ENCODE data around the gene LRRC3C. TPM values are rescaled to one million over a fixed set of nuclear protein-coding genes. Genes with fewer than 3 reads are reported as not detected.
"Not testable (repeated sequence)": the region's sequence is repeated elsewhere in the genome, so short reads cannot be mapped to it uniquely, and the experiment has no call there.

Gene LRRC3C
- total RNA-seq, 1 donor from 2014 or later, result not detected

- intact Hi-C loops (cut with DNase I), result no loop called here
- no peak overlapping the region for H3K27ac ChIP-seq
- H3K4me1 ChIP-seq, result no peaks in the 10 kb centered on the region
- no peaks in the 10 kb centered on the region for H3K36me3 ChIP-seq
- no peak for DNase-seq (ENCODE audit: extremely low spot score in 2 of 2)
- H3K4me3 ChIP-seq, result no peak overlapping the region
- no peak for TF ChIP-seq POLR2A (IDR thresholded peaks at IDR 0.05)
- TF ChIP-seq, protein P1, sequence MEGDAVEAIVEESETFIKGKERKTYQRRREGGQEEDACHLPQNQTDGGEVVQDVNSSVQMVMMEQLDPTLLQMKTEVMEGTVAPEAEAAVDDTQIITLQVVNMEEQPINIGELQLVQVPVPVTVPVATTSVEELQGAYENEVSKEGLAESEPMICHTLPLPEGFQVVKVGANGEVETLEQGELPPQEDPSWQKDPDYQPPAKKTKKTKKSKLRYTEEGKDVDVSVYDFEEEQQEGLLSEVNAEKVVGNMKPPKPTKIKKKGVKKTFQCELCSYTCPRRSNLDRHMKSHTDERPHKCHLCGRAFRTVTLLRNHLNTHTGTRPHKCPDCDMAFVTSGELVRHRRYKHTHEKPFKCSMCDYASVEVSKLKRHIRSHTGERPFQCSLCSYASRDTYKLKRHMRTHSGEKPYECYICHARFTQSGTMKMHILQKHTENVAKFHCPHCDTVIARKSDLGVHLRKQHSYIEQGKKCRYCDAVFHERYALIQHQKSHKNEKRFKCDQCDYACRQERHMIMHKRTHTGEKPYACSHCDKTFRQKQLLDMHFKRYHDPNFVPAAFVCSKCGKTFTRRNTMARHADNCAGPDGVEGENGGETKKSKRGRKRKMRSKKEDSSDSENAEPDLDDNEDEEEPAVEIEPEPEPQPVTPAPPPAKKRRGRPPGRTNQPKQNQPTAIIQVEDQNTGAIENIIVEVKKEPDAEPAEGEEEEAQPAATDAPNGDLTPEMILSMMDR (IDR thresholded peaks at IDR 0.05), result no peak
- no peak for TF ChIP-seq POLR2AphosphoS5 (IDR thresholded peaks at IDR 0.05; ENCODE audit: insufficient read depth in 1 of 2, low read depth in 1 of 2)
- no peaks in the 10 kb centered on the region for H3K27me3 ChIP-seq
- H3K9me3 ChIP-seq, result no peaks in the 10 kb centered on the region
Observed at GRCh38 chr17:39898088-39898487, 29.4 kb upstream of the LRRC3C start.

DNA sequence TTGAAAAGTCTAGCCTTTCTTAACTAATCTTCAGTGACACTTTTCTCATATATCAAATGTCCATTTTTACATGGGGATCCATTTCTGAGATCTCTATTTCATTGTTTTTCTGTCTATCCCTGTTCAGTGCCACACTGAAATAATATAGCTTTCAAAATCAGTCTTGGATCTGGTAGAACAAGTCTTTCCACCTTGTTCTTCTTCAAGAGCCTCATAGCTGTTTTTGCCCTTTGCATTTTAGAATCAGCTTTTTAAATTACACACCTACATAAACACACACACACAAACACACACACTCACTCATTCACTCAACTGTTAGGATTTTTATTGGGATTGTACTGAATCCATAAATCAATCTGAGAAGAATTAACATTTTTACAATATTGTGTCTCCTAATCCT, 28.3 kb upstream of the LRRC3C start:
- Histone ChIP-seq H3K4me1 (no peaks in the 10 kb centered on the region), H3K27ac (no peak overlapping the region), H3K9me3 (no peaks in the 10 kb centered on the region), H3K27me3 (no peaks in the 10 kb centered on the region), H3K36me3 (no peaks in the 10 kb centered on the region), H3K4me3 (no peak overlapping the region)
- intact Hi-C loops (cut with DNase I), result no loop called here
- TF ChIP-seq POLR2A (IDR thresholded peaks at IDR 0.05), result no peak
- TF ChIP-seq, protein P1 (IDR thresholded peaks at IDR 0.05), result no peak
- TF ChIP-seq POLR2AphosphoS5 (IDR thresholded peaks at IDR 0.05; ENCODE audit: insufficient read depth in 1 of 2, low read depth in 1 of 2), result no peak
- DNase-seq (ENCODE audit: extremely low spot score in 2 of 2), result no peak

GRCh38 chr17:39902027-39902426, 25.5 kb upstream of the LRRC3C start:
- DNase-seq (ENCODE audit: extremely low spot score in 2 of 2); H3K27me3 ChIP-seq; H3K4me3 ChIP-seq; H3K36me3 ChIP-seq; H3K27ac ChIP-seq; H3K4me1 ChIP-seq; H3K9me3 ChIP-seq; intact Hi-C loops (cut with DNase I): not testable (repeated sequence)

DNA sequence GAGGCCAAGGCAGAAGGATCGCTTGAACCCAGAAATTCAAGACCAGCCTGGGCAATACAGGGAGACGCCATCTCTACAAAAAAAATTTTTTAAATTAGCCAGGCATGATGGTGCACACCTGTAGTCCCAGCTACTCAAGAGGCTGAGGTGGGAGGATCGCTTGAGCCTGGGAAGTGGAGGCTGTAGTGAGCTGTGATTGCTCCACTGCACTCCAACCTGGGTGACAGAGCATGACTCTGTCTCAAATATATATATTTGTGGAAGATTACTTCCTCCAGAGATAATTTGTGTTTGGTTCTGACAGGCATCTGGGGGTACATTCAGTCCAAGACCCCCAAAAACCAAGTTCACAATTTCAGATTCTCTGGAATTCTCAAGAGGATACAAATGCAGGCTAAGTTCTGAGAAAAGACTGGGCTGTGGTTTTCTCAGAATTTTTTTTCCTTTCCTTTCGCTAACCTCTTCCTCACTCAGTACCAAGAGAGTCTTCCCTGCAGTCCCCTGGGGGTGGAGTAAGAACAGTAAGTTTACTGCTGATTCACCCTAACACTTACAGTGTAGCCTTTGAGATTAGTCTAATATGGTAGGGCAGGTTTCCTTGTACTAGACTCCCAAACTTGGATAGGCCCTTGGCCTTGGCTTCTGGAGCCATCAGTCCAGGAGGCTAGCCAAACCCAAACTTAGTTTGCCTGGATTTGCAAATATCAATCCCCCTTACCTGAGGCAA, 24.2 kb upstream of the LRRC3C start:
- intact Hi-C loops (cut with DNase I), result no loop called here

DNA sequence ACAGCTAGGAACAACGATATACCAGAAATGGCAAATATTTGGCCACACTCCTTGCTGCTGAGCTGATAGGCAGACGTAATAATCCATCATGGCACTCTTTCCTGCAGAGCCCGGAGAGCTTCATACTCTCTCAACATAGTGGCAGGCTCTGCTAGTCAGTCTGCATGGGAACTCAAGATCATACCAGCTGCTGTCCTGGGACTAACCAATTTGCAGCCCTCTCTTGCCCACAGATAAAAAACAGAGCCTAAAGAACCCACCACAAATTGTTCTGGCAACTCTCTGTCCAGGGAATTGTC, 22.6 kb upstream of the LRRC3C start:
- intact Hi-C loops (cut with DNase I), result no loop called here
- H3K36me3 ChIP-seq, result peaks cover 0 to 7% of the 10 kb centered on the region in 2 donors
- no peak overlapping the region for H3K27ac ChIP-seq
- no peak for DNase-seq (ENCODE audit: extremely low spot score in 2 of 2)
- no peak overlapping the region for H3K4me3 ChIP-seq
- no peaks in the 10 kb centered on the region for H3K27me3 ChIP-seq
- TF ChIP-seq, protein P1 (IDR thresholded peaks at IDR 0.05), result no peak
- TF ChIP-seq POLR2A (IDR thresholded peaks at IDR 0.05), result no peak
- TF ChIP-seq POLR2AphosphoS5 (IDR thresholded peaks at IDR 0.05; ENCODE audit: insufficient read depth in 1 of 2, low read depth in 1 of 2), result no peak
- H3K4me1 ChIP-seq, result no peaks in the 10 kb centered on the region
- H3K9me3 ChIP-seq, result no peaks in the 10 kb centered on the region

More for the DNA sequence above, 24.2 kb upstream of the LRRC3C start:
- Histone ChIP-seq H3K4me3 (no peak overlapping the region), H3K36me3 (no peaks in the 10 kb centered on the region), H3K27ac (no peak overlapping the region), H3K9me3 (no peaks in the 10 kb centered on the region), H3K27me3 (no peaks in the 10 kb centered on the region), H3K4me1 (no peaks in the 10 kb centered on the region)
- DNase-seq (ENCODE audit: extremely low spot score in 2 of 2), result no peak
- TF ChIP-seq, protein P1 (IDR thresholded peaks at IDR 0.05), result no peak
- TF ChIP-seq POLR2AphosphoS5 (IDR thresholded peaks at IDR 0.05; ENCODE audit: insufficient read depth in 1 of 2, low read depth in 1 of 2) (no peak), POLR2A (IDR thresholded peaks at IDR 0.05) (no peak)

Measured in vagina (tissue), 2 donors.